ENCODE measurements around the gene CTDSPL.

The CTDSPL gene

GRCh38 chr3:37921025-37921424 is 59.3 kb downstream of the CTDSPL start:
- DNase-seq = no peak

GRCh38 chr3:37922721-37923568 is 61.3 kb downstream of the CTDSPL start:
- DNase-seq = peak; percentile 11

- DNase-seq = no peak
These were observed 61.9 kb downstream of the CTDSPL start for GRCh38 chr3:37923569-37924040.

GRCh38 chr3:37924453-37924852 is 62.8 kb downstream of the CTDSPL start:
- DNase-seq = no peak

- DNase-seq = no peak
These were observed 63.5 kb downstream of the CTDSPL start for GRCh38 chr3:37925157-37925556.

GRCh38 chr3:37926611-37927010 is 64.9 kb downstream of the CTDSPL start:
- no peak for DNase-seq

- no peak for DNase-seq
These were observed 68.8 kb downstream of the CTDSPL start for GRCh38 chr3:37930495-37930894.

- no peak for DNase-seq
These were observed 70.8 kb downstream of the CTDSPL start for GRCh38 chr3:37932505-37932904.

GRCh38 chr3:37934631-37935289 is 73.1 kb downstream of the CTDSPL start:
- DNase-seq = no peak

- no peak for DNase-seq
These were observed 73.6 kb downstream of the CTDSPL start for GRCh38 chr3:37935290-37935668.

GRCh38 chr3:37935756-37936666 is 74.3 kb downstream of the CTDSPL start:
- no peak for DNase-seq

GRCh38 chr3:37937156-37937555 is 75.5 kb downstream of the CTDSPL start:
- no peak for DNase-seq

GRCh38 chr3:37938011-37938410 is 76.3 kb downstream of the CTDSPL start:
- no peak for DNase-seq

- no peak for DNase-seq
These were observed 78.7 kb downstream of the CTDSPL start for GRCh38 chr3:37940242-37940908.

GRCh38 chr3:37941608-37942508 is 80.2 kb downstream of the CTDSPL start:
- DNase-seq = no peak

- DNase-seq = no peak
These were observed 81.0 kb downstream of the CTDSPL start for GRCh38 chr3:37942646-37943045.

- no peak for DNase-seq
These were observed 81.4 kb downstream of the CTDSPL start for GRCh38 chr3:37943126-37943525.

- DNase-seq = no peak
These were observed 82.1 kb downstream of the CTDSPL start for GRCh38 chr3:37943631-37944314.

GRCh38 chr3:37944391-37944842 is 82.7 kb downstream of the CTDSPL start:
- peak; percentile 42 for DNase-seq

GRCh38 chr3:37945156-37945806 is 83.6 kb downstream of the CTDSPL start:
- DNase-seq = no peak

Data from suppressor macrophage treated with lipopolysaccharide for 4 hours (primary cell).